Measurements from ENCODE around the gene CLRN3. TPM values are rescaled to one million over a fixed set of nuclear protein-coding genes. Genes with fewer than 3 reads are reported as not detected.
A peak's percentile ranks its signal among the peaks of the same experiment; 100 is the strongest.

The CLRN3 gene
- total RNA-seq, 3 donors from 2014 or later, result 0.98 TPM; not detected in 2

GRCh38 chr10:127935071-127935561, 42.4 kb upstream of the CLRN3 start:
- H3K27ac ChIP-seq, result no peak overlapping the region
- no peaks in the 10 kb centered on the region for H3K4me1 ChIP-seq
- intact Hi-C loops (cut with DNase I; ENCODE audit: low total_unique reads), result no loop called here
- no peaks in the 10 kb centered on the region for H3K9me3 ChIP-seq
- no peaks in the 10 kb centered on the region for H3K36me3 ChIP-seq
- no peak overlapping the region for H3K4me3 ChIP-seq
- no peaks in the 10 kb centered on the region for H3K27me3 ChIP-seq
- TF ChIP-seq CTCF (IDR thresholded peaks at IDR 0.05) (no peak), POLR2AphosphoS5 (IDR thresholded peaks at IDR 0.05) (no peak), POLR2A (IDR thresholded peaks at IDR 0.05) (no peak)
- DNase-seq (ENCODE audit: low spot score in 2 of 2), result no peak

- intact Hi-C loops (cut with DNase I; ENCODE audit: low total_unique reads), result no loop called here
Observed at GRCh38 chr10:127934383-127934782, 41.6 kb upstream of the CLRN3 start.

GRCh38 chr10:127933271-127933670, 40.5 kb upstream of the CLRN3 start:
- TF ChIP-seq CTCF (IDR thresholded peaks at IDR 0.05) (no peak), POLR2A (IDR thresholded peaks at IDR 0.05) (no peak), POLR2AphosphoS5 (IDR thresholded peaks at IDR 0.05) (no peak)
- DNase-seq (ENCODE audit: low spot score in 2 of 2), result no peak
- Histone ChIP-seq H3K36me3 (no peaks in the 10 kb centered on the region), H3K4me3 (no peak overlapping the region), H3K4me1 (no peaks in the 10 kb centered on the region), H3K9me3 (no peaks in the 10 kb centered on the region), H3K27me3 (no peaks in the 10 kb centered on the region), H3K27ac (no peak overlapping the region)
- intact Hi-C loops (cut with DNase I; ENCODE audit: low total_unique reads), result no loop called here

More at GRCh38 chr10:127934383-127934782, 41.6 kb upstream of the CLRN3 start:
- Histone ChIP-seq H3K36me3 (no peaks in the 10 kb centered on the region), H3K27ac (no peak overlapping the region), H3K4me3 (no peak overlapping the region), H3K4me1 (no peaks in the 10 kb centered on the region), H3K9me3 (no peaks in the 10 kb centered on the region), H3K27me3 (no peaks in the 10 kb centered on the region)
- TF ChIP-seq POLR2A (IDR thresholded peaks at IDR 0.05), result no peak
- DNase-seq (ENCODE audit: low spot score in 2 of 2), result no peak

GRCh38 chr10:127932521-127933270, 40.0 kb upstream of the CLRN3 start:
- H3K4me3 ChIP-seq, result no peak overlapping the region
- H3K27ac ChIP-seq, result no peak overlapping the region
- no peak for DNase-seq (ENCODE audit: low spot score in 2 of 2)
- TF ChIP-seq POLR2AphosphoS5 (IDR thresholded peaks at IDR 0.05) (no peak), CTCF (IDR thresholded peaks at IDR 0.05) (no peak), POLR2A (IDR thresholded peaks at IDR 0.05) (no peak)
- intact Hi-C loops (cut with DNase I; ENCODE audit: low total_unique reads), result no loop called here
- no peaks in the 10 kb centered on the region for H3K9me3 ChIP-seq
- no peaks in the 10 kb centered on the region for H3K36me3 ChIP-seq
- no peaks in the 10 kb centered on the region for H3K4me1 ChIP-seq
- H3K27me3 ChIP-seq, result no peaks in the 10 kb centered on the region

GRCh38 chr10:127928021-127928806, 35.5 kb upstream of the CLRN3 start:
- no peak for DNase-seq (ENCODE audit: low spot score in 2 of 2)
- Histone ChIP-seq H3K36me3 (no peaks in the 10 kb centered on the region), H3K9me3 (no peaks in the 10 kb centered on the region), H3K27ac (peak overlapping the region in 1 of 2 donors; percentile 38), H3K4me3 (no peak overlapping the region), H3K4me1 (no peaks in the 10 kb centered on the region), H3K27me3 (no peaks in the 10 kb centered on the region)
- intact Hi-C loops (cut with DNase I; ENCODE audit: low total_unique reads), result no loop called here
- TF ChIP-seq CTCF (IDR thresholded peaks at IDR 0.05), result no peak
- no peak for TF ChIP-seq POLR2AphosphoS5 (IDR thresholded peaks at IDR 0.05)
- TF ChIP-seq POLR2A (IDR thresholded peaks at IDR 0.05), result no peak

Measured in breast epithelium (tissue), 4 donors.